RWPE1 (cell line): ENCODE measurements around the gene GSK3A.
A peak's percentile ranks its signal among the peaks of the same experiment; 100 is the strongest.

Source experiments
- CTCF ChIA-PET: fragments of 350-600 bp; sonication (Branson Sonifier 250); formaldehyde crosslinking; extraction: SDS; loops from one replicate; lab custom pipeline; 2021; lab: Yijun Ruan, JAX
- POLR2A ChIA-PET: fragments of 400-600 bp; formaldehyde crosslinking; extraction: SDS; loops from one replicate; lab custom pipeline; 2020; ENCODE audit warnings: antibody characterized with exemption; ENCODE audit not compliant: low non-redundant PET; lab: Yijun Ruan, JAX
- DNase-seq: peaks from one replicate; pipeline ENCODE4 v3.0.0; 2012; ENCODE audit warnings: low spot score
- H3K27ac ChIP-seq: fragments of 450-650 bp; 2 replicates; pipeline ENCODE4 v1.5.1; 2017
- TF ChIP-seq, protein P1 (sequence below): fragments of 450-650 bp; conservative IDR thresholded peaks from 2 replicates; pipeline ENCODE4 v1.5.1; 2017; ENCODE audit warnings: low read depth, mild to moderate bottlenecking

GSK3A gene

DNA sequence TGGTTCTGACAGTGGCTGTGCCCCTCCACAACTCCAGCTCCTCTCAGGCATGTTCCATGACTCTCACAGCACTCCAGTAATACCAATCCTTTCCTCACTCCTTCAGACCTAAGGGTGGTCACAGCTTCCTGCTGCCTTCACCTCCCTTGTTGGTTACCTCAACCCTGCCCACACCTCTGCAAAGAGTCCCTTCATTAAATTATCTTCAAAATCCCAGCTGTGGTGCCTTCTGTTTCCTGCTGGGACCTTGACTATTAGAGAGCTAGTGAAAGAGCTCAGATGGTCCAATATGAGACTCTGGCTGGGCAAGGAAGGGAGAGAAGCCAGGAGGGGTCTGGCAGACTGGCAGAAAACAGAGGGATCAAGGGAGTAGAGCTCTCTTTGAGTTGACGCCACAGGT, 51.1 kb downstream of the GSK3A start:
- TF ChIP-seq, protein P1, sequence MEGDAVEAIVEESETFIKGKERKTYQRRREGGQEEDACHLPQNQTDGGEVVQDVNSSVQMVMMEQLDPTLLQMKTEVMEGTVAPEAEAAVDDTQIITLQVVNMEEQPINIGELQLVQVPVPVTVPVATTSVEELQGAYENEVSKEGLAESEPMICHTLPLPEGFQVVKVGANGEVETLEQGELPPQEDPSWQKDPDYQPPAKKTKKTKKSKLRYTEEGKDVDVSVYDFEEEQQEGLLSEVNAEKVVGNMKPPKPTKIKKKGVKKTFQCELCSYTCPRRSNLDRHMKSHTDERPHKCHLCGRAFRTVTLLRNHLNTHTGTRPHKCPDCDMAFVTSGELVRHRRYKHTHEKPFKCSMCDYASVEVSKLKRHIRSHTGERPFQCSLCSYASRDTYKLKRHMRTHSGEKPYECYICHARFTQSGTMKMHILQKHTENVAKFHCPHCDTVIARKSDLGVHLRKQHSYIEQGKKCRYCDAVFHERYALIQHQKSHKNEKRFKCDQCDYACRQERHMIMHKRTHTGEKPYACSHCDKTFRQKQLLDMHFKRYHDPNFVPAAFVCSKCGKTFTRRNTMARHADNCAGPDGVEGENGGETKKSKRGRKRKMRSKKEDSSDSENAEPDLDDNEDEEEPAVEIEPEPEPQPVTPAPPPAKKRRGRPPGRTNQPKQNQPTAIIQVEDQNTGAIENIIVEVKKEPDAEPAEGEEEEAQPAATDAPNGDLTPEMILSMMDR, result no peak
- ChIA-PET POLR2A (no interaction called here), CTCF (interaction anchor here (0.7 to 0.8 kb wide), 2 partner anchors 8 to 14 kb away, joined by 3 read pairs; no protein-coding TSS in a partner anchor)
- DNase-seq, result no peak
- peak overlapping the region; percentile 56 for H3K27ac ChIP-seq

DNA sequence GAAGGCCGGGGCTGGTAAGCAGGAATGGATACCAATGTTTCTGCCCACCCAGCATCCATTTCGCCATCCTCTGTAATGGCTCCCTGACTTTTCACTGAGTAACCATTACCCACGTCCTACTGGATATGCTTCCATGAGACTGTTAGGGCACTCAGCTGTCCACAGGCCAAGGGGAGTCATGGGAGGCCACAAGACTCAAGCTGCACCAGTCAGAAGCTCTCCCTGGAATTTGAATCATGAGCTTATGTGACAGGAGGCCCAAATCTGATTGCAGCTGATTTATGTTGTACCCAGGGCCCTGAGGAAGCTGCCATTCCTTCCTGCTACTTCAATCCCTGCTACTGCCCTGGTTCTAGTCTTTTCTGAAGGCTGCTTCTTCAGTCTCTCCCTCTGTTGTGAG, 53.3 kb downstream of the GSK3A start:
- H3K27ac ChIP-seq, result no peak overlapping the region
- CTCF ChIA-PET, result no interaction called here

DNA sequence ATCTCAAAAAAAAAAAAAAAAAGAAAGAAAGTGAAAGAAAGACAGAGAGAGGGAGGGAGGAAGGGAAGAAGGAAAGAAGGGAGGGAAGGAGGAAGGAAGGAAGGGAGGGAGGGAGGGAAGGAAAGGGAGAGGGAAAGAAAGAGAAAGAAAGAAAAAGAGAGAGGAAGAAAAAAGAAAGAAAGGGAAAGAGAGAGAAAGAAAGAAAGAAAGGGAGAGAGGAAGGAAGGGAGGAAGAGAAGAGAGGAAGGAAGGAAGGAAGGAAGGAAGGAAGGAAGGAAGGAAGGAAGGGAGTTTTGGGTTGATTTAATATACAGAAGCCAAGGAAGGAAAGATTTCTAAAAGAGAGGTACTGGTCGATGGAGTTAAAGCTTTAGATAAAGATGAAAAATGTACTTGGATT, 53.7 kb downstream of the GSK3A start:
- DNase-seq, result no peak
- TF ChIP-seq, protein P1, result no peak
- no peak overlapping the region for H3K27ac ChIP-seq
- CTCF ChIA-PET, result interaction anchor here (0.7 kb wide), 1 partner anchor 11 kb away, joined by 3 read pairs; no protein-coding TSS in a partner anchor
- POLR2A ChIA-PET, result no interaction called here

More for the DNA sequence above, 53.3 kb downstream of the GSK3A start:
- TF ChIP-seq, protein P1, result no peak
- DNase-seq, result no peak
- POLR2A ChIA-PET, result no interaction called here

DNA sequence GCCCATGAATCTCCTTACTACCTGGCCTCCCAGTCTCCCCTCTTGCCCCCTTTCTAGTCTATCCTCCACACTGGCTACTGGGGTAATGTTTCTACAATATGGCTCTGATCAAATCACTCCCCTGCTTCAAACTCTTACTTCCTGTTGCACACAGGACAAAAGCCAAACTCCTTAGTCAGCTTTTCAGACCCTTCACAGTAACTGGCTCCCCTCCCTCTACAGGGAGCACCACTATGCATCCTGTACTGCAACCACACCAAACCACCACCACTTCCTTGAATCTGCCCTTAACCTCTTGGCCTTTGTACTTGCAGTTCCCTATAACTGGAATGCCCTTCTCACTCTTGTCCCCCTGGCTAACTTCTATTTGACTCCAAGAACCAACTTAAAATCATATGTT, 57.1 kb downstream of the GSK3A start:
- no peak overlapping the region for H3K27ac ChIP-seq
- ChIA-PET POLR2A (no interaction called here), CTCF (interaction anchor here (0.9 kb wide), 1 partner anchor 9 kb away, joined by 3 read pairs; no protein-coding TSS in a partner anchor)
- TF ChIP-seq, protein P1, result no peak
- DNase-seq, result no peak

DNA sequence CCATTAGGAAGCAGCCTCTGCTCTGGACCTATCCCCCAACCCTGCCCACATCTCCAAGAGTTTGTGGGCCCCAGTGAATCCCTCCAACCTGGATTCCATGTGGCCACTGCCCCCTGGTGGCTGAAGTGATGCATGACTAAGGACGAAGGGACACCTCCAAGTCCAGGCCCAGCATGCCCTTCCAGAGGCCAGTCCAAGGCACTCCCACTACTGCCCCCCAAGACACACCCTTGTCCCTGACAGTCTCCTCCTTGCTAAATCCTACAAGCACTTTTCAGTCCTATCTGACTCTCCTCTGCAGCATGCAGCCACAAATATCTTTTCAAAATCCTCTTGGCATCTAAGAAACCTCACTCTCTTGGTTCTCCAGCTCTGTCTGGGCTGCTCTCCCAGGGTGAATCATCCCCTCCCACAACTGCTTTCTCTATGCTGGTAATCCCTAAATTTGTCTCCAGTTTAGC, 58.0 kb downstream of the GSK3A start:
- TF ChIP-seq, protein P1, result peak; percentile 66
- ChIA-PET CTCF (interaction anchor here (0.7 to 1.4 kb wide), 3 partner anchors 9 to 117 kb away, joined by 3 to 5 read pairs (median 4); no protein-coding TSS in a partner anchor), POLR2A (no interaction called here)
- H3K27ac ChIP-seq, result peak overlapping the region; percentile 61
- peak; percentile 39 for DNase-seq
